H1 (cell line): ENCODE results near the gene DENND5B. TPM values are rescaled to one million over a fixed set of nuclear protein-coding genes. Genes with fewer than 3 reads are reported as not detected.

Experiments used
- FOSL1 ChIP-seq: IDR thresholded peaks from 2 replicates; pipeline ENCODE4 v1.6.1; 2011; ENCODE audit warnings: mild to moderate bottlenecking, low read depth, low read length, moderate library complexity; ENCODE audit not compliant: insufficient read depth
- SRF ChIP-seq: IDR thresholded peaks from 2 replicates; pipeline ENCODE4 v1.6.1; 2011; ENCODE audit warnings: mild to moderate bottlenecking, low read depth, low read length, moderate library complexity
- polyA plus RNA-seq, 7 experiments: library from polyadenylated mRNA; depleted of rRNA in 3 of 7; stranded (reverse) in 5 of 7; unstranded in 2 of 7; fragments of >200 nt in 5 of 7; fragments of 200-250 nt in 2 of 7; gene quantifications; 1 replicate in 5 of 7; 2 replicates in 1 of 7; 4 replicates in 1 of 7; pipeline versions ENCODE4 v1.2.1 to v1.2.3, GENCODE V29; 2011 to 2013; ENCODE audit warnings: missing spikeins in 2 of 7, mixed read lengths in 2 of 7
- total RNA-seq: library from RNA; stranded (reverse); fragmentation: NEBNext Ultra II Directional; extraction: Animal tissue kit (Norgen Biotek cat#: 25700); gene quantifications from 2 replicates; pipeline ENCODE4 v1.2.1, GENCODE V29; 2021

DENND5B gene
- total and polyA plus RNA-seq, 2 of the 8 experiments (the other 6 are each of a cell fraction or from before 2014, with no cell fraction given) = 13.4 to 20.2 TPM

DNA sequence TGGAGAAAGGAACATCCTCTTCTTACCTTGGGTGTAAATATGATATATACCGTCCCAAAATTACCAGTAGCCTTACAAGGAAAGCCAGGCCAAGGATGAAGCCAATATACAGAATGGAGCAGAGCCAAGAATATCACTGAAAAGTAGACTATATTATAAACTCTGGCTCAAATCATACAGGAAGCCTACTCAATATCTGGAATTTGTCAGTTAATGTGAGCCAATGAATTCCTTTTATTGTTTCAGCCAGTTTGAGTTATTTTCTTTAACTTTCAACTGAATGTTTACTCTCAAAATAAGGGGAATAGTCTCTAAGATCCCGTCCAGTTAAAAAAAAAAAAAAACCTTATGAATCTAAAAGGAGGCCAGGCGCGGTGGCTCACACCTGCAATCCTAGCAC, 9.8 kb upstream of the DENND5B start (continued):
- TF ChIP-seq FOSL1 (no peak), SRF (no peak)
- TF ChIP-seq, all 59 proteins: peak for 0
